Posterior vena cava (tissue), 2 donors: Measurements from ENCODE around the gene GOLGA8M. TPM values are rescaled to one million over a fixed set of nuclear protein-coding genes. Genes with fewer than 3 reads are reported as not detected.
"Not testable (repeated sequence)": the region's sequence is repeated elsewhere in the genome, so short reads cannot be mapped to it uniquely, and the experiment has no call there.

ENCODE experiments used
- DNase-seq: peaks from one replicate; pipeline ENCODE4 v3.0.0-alpha.2; 2020; ENCODE audit warnings: low spot score
- intact Hi-C, 2 donors: fragments of 100-400 bp; cut with DNase I; formaldehyde crosslinking; loops; one replicate each; pipeline versions ENCODE4 v1.14.1 to v1.14.2; 2022 to 2023
- long read RNA-seq, 2 donors: library from polyadenylated mRNA; unstranded; transcript quantifications; one replicate each; pipeline ENCODE4 v2.0.0, GENCODE V29; 2020 to 2021
- total RNA-seq, 2 donors: library from RNA; stranded (reverse); fragmentation: NEBNext Ultra II Directional; extraction: Animal tissue kit (Norgen Biotek cat#: 25700); gene quantifications; one replicate each; pipeline ENCODE4 v1.2.1, GENCODE V29; 2021
- donor health status: DM: yes; HTN: yes; CAD: no.
- donor health status: DM: yes; HTN: yes; CAD: no.

GOLGA8M gene
- 1 to 10 TPM in 1 of 2 donors, under 1 TPM in 1; 0.67 to 2.2 TPM for total RNA-seq
- long read RNA-seq, donor 1 = 0 reads
- long read RNA-seq, donor 2 = 0 reads

DNA sequence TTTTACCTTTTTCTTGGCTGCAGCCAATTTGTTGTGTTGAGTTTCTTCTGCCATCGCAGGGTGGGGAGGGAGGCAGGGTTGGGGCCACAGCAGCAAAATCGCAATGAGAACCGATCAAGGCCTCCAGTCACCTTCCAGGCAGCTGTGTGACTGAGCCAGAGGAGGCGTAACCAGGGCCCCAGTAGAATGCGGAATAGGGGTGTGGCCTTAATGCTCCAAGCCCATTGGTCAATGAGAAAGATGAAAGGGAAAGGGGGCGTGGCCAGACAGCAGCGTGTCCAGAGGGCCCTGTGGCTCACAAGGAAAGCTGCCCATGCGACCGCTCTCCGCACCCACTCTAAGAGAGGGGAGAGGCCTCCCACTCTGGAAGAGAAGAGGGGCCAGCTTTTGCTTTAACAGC lies at the start of gene GOLGA8M:
GOLGA8M (minus strand) TSS at position 152 of the 400 bp plus-strand sequence; CDS start at position 54, 98 bp downstream.
- DNase-seq, intact Hi-C loops: not testable (repeated sequence)

GRCh38 chr15:28742890-28743289 lies 30.7 kb upstream of the GOLGA8M start:
- intact Hi-C loops, DNase-seq: not testable (repeated sequence)

DNA sequence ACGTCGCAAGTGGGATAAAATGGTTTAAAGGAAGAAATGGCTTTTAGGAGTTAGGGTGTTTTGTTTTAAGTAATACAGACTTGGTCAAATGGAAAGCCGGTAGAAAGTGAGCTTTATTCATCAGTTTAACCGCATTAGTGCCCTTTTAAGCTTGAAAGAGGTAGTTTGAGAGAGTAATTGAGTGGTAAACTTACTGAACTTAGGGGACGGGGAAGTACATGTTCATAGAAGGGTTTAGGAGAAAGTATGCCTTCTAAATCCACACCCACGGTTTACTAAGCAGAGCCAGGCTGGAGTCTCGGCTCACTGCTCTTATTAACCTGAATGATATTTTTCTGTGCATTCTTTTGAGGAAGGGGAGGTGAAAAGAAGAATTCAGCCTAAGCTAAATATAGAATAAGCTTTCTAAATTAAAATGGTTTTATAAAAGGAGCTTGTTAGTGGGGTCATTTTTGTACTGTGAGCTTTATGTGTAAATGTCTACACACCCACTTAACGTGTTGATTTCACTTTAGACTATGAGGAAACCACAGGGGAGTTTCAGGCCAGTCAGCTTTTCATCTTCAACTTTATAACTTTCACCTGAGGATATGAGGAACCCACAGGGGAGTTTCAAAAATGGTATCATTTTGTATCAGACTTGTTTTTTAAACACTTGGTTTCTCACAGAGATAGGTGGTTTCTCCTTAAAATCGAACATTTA lies 26.5 kb upstream of the GOLGA8M start:
- DNase-seq = not testable (repeated sequence)

DNA sequence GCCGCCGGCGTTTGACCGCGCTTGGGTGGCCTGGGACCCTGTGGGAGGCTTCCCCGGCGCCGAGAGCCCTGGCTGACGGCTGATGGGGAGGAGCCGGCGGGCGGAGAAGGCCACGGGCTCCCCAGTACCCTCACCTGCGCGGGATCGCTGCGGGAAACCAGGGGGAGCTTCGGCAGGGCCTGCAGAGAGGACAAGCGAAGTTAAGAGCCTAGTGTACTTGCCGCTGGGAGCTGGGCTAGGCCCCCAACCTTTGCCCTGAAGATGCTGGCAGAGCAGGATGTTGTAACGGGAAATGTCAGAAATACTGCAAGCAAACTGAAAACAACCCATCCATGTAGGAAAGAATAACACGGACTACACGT lies 26.0 kb upstream of the GOLGA8M start:
- DNase-seq, intact Hi-C loops: not testable (repeated sequence)

More for the DNA sequence above, 26.5 kb upstream of the GOLGA8M start:
- intact Hi-C loops = not testable (repeated sequence)

- DNase-seq, intact Hi-C loops: not testable (repeated sequence)
Observed at GRCh38 chr15:28737521-28738199, 25.4 kb upstream of the GOLGA8M start.

DNA sequence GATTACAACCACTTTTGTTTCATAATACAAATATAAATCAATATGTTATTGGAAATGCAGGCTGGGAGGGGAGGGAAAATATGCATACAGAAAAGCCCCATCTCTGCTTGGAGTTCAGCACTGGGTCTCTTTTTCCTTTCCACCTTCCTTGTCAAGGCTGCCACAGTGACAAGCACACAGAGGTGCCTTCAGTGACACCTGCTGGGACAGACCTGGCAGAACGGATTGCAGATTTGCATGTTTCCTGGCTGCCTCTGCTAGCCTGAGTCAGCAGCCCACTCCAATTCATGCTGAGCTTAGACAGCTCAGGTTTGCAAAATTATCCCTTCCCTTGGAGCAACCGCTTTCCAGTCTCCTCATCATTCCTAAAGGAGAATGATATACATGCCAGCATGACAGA lies 15.8 kb upstream of the GOLGA8M start:
- intact Hi-C loops, DNase-seq: not testable (repeated sequence)

GRCh38 chr15:28727026-28727425 lies 14.8 kb upstream of the GOLGA8M start:
- intact Hi-C loops, DNase-seq: not testable (repeated sequence)

- intact Hi-C loops = no loop called here
- no peak for DNase-seq
Observed at GRCh38 chr15:28726102-28726501, 13.9 kb upstream of the GOLGA8M start.

- intact Hi-C loops = no loop called here
- peak; percentile 74 for DNase-seq
Observed at GRCh38 chr15:28725556-28725955, 13.3 kb upstream of the GOLGA8M start.

DNA sequence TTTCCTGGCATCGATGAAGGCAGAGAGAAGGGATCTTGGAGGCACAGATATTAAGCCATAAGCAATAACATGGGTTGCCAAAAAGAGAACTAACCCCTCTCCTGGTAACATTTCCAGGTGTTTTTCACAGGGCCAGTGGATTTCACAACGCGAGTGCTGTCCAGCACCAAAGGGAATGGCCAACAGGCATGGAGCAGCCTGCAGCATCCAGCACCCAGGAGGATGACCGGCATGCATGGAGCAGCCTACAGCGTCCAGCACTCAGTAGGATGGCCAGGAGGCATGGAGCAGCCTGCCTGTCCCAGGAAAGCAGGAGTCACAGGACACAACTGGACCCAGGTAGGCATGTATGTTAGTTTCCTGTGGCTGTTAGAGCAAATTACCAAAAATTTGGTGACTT lies 11.8 kb upstream of the GOLGA8M start:
- intact Hi-C loops = not testable (repeated sequence)

GRCh38 chr15:28719626-28720025 lies 7.4 kb upstream of the GOLGA8M start:
- intact Hi-C loops, DNase-seq: not testable (repeated sequence)

More for the DNA sequence above, 11.8 kb upstream of the GOLGA8M start:
- not testable (repeated sequence) for DNase-seq

DNA sequence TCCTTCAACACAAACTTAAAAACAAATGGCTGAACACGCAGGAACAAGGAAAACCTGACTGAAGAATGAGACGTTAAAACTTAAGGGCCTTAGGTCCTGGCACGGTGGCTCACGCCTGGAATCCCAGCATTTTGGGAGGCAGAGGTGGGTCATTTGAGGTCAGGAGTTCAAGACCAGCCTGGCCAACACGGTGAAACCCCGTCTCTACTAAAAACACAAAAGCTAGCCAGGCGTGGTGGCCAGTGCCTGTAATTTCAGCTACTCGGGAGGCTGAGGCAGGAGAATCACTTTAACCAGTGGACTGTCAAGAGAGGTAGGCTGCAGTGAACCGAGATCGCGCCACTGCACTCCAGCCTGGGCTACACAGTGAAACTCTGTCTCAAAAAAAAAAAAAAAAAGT lies 6.4 kb upstream of the GOLGA8M start:
- DNase-seq, intact Hi-C loops: not testable (repeated sequence)

DNA sequence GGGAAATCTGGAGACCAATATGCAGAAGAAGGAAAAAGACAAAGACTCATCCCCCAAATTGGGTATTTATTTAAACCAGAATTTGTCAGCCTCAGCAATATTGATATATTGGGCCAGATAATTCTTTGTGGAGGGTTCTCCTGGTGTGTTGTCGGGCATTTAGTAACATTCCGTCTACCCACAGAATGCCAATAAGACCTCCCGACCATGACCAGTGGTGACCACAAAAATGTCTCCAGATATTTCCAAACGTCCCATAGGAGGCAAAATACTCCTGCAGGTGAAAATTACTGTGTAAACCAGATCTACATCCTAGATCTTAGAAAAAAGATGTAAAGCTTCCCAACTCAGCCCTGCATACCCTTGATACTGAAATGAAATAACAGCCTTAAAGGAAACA lies 2.0 kb upstream of the GOLGA8M start:
- intact Hi-C loops = not testable (repeated sequence)

DNA sequence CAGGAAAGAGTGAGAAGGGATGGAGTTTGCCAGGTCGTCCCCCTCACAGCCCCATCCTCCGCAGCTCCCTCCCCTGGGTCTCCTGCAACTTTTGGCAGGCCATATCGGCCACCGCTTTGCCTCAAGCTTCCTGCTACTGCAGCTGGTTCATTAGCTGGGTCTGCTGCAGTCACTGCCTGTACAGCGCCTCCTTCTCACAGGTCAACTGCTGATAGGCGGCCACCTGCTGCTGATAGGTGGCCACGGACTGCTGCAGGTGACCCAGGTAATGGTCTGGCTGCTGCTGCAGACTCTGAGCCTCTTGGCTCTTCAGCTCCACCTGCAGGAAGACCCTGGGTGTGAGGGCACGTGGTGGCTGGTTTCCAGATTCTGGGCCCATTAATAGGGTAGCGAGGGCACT lies 8.3 kb downstream of the GOLGA8M start:
- intact Hi-C loops, DNase-seq: not testable (repeated sequence)

More for the DNA sequence above, 2.0 kb upstream of the GOLGA8M start:
- not testable (repeated sequence) for DNase-seq

GRCh38 chr15:28702427-28702826 lies 9.8 kb downstream of the GOLGA8M start:
- intact Hi-C loops, DNase-seq: not testable (repeated sequence)

DNA sequence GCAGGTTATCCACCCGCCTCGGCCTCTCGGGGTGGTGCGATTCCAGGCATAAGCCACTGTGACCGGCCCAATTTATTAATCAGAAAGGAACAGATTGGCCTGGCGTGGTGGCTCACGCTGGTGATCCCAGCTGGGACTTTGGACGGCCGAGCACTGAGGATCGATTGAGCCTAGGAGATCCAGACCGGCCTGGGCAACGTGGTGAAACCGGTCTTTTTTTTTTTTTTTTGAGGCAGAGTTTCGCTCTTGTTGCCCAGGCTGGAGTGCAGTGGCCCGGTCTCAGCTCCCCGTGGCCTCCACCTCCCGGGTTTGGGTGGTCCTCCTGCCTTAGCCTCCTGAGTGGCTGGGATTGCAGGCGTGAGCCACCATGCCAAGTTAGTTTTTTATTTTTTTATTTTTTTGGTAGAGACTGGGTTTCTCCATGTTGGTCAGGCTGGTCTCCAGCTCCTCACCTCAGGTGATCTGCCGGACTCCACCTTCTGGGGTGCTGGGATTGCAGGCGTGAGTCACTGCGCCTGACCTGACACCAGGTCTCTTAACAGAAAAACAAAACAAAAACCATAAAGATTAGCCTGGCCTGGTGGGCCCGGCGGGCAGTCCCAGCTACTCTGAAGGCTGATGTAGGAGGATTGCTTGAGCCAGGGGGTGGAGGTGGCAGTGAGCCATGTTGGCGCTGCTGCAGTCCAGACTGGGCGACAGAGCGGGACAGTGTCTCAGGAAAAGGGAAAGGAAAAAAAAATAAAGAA lies 18.0 kb downstream of the GOLGA8M start:
- intact Hi-C loops = not testable (repeated sequence)
- peak; percentile 35 for DNase-seq

- DNase-seq, intact Hi-C loops: not testable (repeated sequence)
Observed at GRCh38 chr15:28693021-28693420, 19.2 kb downstream of the GOLGA8M start.

DNA sequence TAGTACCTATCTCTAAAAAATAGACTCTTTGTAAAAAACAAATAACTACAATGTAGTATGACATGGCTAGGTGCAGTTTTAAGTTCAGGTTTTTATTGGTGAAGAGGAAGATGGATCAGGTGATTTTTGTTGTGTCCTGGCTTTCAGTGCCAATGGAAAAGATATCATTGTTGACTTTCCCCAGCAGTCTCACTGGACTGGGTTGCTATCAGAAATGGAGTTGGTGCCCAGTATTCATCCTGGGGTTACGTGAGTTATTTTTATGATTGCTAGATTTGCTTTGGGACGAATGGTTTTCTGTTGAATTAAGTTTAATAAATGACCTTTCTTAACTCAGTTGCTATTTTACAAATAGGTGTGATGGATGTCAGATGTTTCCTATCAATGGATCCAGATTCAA lies 38.7 kb downstream of the GOLGA8M start:
- intact Hi-C loops, DNase-seq: not testable (repeated sequence)

- DNase-seq = not testable (repeated sequence)
Observed at GRCh38 chr15:28672122-28672521, 40.1 kb downstream of the GOLGA8M start.

DNA sequence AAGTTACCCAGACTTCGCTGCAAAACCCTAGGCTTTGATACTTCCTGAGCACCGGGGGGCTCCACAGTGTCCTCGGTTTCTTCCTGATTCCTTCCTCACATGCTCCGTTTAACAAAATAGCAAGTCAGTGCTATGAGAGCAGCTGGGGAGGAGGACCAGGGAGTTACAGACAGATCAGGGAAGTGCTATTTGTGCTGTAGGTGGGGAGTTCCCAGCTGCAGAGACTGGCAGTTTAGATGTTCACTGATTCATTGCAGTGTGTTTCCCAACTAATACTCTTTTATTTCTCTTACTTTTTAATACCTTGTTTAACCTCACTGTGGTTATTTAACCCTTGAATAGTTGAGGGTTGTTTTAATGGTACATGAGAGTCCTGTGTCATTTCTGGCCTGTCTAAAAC lies 45.8 kb downstream of the GOLGA8M start:
- DNase-seq, intact Hi-C loops: not testable (repeated sequence)

More at GRCh38 chr15:28672122-28672521, 40.1 kb downstream of the GOLGA8M start:
- intact Hi-C loops = not testable (repeated sequence)
